ENCODE measurements around the gene TMEM108. TPM values are rescaled to one million over a fixed set of nuclear protein-coding genes. Genes with fewer than 3 reads are reported as not detected.

Gene TMEM108
- total RNA-seq, 1 donor from 2014 or later: 6.1 TPM

DNA sequence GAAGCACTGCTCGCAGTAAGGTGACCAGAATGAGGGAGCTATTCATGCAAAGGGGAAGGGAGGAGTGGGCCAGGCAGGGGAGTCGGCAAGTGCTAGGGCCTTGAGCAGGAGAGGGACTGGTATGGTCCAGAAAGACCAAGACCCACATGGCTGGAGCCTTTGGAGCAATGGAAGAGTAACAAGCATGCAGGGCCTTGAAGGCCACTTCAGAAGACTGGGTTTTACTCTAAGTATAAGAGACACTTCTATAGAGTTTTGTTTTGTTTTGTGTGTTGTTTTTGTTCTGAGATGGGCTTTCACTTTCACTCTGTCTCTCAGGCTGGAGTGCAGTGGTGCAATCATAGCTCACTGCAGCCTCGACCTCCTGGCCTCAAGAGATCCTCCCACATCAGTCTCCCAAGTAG, 403.7 kb downstream of the TMEM108 start:
- Mint-ChIP-seq H3K27me3 (no peaks in the 10 kb centered on the region), H3K36me3 (ENCODE audit: insufficient read depth) (peaks cover 3% of the 10 kb centered on the region), H3K9me3 (ENCODE audit: low read depth) (peaks cover 8% of the 10 kb centered on the region), H3K4me3 (ENCODE audit: low read depth) (no peak overlapping the region), H3K27ac (no peak overlapping the region), H3K4me1 (ENCODE audit: low read depth) (peaks cover 27% of the 10 kb centered on the region)
- TF ChIP-seq, protein P1, sequence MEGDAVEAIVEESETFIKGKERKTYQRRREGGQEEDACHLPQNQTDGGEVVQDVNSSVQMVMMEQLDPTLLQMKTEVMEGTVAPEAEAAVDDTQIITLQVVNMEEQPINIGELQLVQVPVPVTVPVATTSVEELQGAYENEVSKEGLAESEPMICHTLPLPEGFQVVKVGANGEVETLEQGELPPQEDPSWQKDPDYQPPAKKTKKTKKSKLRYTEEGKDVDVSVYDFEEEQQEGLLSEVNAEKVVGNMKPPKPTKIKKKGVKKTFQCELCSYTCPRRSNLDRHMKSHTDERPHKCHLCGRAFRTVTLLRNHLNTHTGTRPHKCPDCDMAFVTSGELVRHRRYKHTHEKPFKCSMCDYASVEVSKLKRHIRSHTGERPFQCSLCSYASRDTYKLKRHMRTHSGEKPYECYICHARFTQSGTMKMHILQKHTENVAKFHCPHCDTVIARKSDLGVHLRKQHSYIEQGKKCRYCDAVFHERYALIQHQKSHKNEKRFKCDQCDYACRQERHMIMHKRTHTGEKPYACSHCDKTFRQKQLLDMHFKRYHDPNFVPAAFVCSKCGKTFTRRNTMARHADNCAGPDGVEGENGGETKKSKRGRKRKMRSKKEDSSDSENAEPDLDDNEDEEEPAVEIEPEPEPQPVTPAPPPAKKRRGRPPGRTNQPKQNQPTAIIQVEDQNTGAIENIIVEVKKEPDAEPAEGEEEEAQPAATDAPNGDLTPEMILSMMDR (IDR thresholded peaks at IDR 0.05; ENCODE audit: unreplicated experiment): no peak
- DNase-seq (ENCODE audit: low spot score, unreplicated experiment): no peak

DNA sequence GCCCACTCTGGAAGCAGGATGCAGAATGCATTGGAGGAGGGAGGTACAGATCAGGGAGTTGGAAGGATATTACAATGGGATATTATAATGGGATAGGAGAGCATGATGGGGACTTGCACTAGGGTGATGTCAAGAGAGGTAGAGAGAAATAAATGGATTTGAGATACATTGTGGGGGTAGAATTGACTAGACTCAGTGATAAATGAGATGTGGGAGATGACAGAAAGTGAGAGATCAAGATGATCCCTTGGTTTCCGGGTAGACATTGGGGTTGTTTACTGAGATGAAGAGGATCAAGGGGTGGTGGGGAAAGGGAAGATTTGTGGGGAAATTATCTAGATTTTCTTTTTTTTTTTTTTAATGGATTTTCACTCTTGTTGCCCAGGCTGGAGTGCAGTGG, 404.3 kb downstream of the TMEM108 start:
- no peaks in the 10 kb centered on the region for H3K27me3 Mint-ChIP-seq
- peaks cover 3% of the 10 kb centered on the region for H3K36me3 Mint-ChIP-seq (ENCODE audit: insufficient read depth)
- peaks cover 8% of the 10 kb centered on the region for H3K9me3 Mint-ChIP-seq (ENCODE audit: low read depth)
- TF ChIP-seq, protein P1 (IDR thresholded peaks at IDR 0.05; ENCODE audit: unreplicated experiment): no peak
- no peak for DNase-seq (ENCODE audit: low spot score, unreplicated experiment)
- H3K27ac Mint-ChIP-seq: no peak overlapping the region
- peaks cover 33% of the 10 kb centered on the region for H3K4me1 Mint-ChIP-seq (ENCODE audit: low read depth)
- no peak overlapping the region for H3K4me3 Mint-ChIP-seq (ENCODE audit: low read depth)

DNA sequence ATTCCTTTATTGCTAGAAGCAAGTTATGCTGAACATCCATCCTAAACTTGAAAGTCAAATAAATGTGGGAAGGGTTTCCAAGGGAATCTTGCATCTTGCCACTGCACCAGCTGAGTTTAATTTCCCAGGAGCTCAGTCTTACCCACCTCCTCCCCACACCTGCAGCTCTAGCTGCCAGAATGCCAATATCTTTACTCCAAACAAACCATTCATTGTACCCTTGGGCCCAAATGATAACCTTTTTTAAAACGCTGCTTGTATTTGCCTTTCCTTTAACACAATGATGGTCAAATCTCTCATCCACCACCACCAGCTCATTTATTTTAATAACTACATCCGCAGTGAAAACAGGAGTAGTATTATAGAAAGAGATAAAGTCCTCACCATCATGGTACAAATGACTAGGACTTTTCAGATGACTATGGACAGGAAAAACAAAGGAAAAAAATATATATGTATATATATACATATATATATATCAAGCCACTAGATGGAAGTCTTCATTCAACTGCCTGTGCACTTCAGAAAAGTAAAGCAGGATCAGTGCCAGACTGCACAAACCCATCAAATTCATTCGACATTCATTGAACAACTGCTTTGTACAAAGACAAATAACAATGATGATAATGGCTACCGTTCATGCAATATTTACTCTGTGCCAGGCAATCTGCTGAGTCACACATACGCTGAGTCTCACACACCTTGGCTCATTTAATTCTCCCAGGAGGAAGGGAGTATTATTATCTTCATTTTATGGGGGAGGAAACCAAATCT, 405.6 kb downstream of the TMEM108 start:
- H3K27me3 Mint-ChIP-seq: no peaks in the 10 kb centered on the region

DNA sequence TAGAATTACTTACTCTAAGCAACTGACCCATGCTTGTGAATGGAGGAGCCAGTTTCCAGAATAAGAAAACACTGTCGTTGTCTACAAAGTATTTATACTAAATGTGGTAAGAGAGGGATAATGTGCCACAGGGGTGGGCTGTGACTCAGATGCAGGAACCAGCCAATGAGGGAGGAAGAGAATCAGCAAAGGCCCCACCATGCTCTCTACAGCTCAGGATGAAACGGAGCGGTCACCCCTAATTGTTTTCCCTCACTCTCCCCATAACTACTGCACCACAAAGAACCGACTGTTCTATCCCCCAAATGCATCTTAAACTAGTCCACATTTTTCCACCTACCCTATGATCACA, 406.2 kb downstream of the TMEM108 start:
- H3K9me3 Mint-ChIP-seq (ENCODE audit: low read depth): peaks cover 5% of the 10 kb centered on the region
- H3K36me3 Mint-ChIP-seq (ENCODE audit: insufficient read depth): peaks cover under 1% of the 10 kb centered on the region
- no peaks in the 10 kb centered on the region for H3K27me3 Mint-ChIP-seq
- no peak for DNase-seq (ENCODE audit: low spot score, unreplicated experiment)
- H3K4me3 Mint-ChIP-seq (ENCODE audit: low read depth): no peak overlapping the region
- H3K4me1 Mint-ChIP-seq (ENCODE audit: low read depth): peaks cover 39% of the 10 kb centered on the region
- TF ChIP-seq, protein P1 (IDR thresholded peaks at IDR 0.05; ENCODE audit: unreplicated experiment): no peak
- peak overlapping the region; percentile 84 for H3K27ac Mint-ChIP-seq

More for the DNA sequence above, 405.6 kb downstream of the TMEM108 start:
- TF ChIP-seq, protein P1 (IDR thresholded peaks at IDR 0.05; ENCODE audit: unreplicated experiment): no peak
- H3K4me1 Mint-ChIP-seq (ENCODE audit: low read depth): peaks cover 39% of the 10 kb centered on the region
- peaks cover 8% of the 10 kb centered on the region for H3K9me3 Mint-ChIP-seq (ENCODE audit: low read depth)
- peaks cover 3% of the 10 kb centered on the region for H3K36me3 Mint-ChIP-seq (ENCODE audit: insufficient read depth)
- peak overlapping the region; percentile 84 for H3K27ac Mint-ChIP-seq
- H3K4me3 Mint-ChIP-seq (ENCODE audit: low read depth): no peak overlapping the region
- no peak for DNase-seq (ENCODE audit: low spot score, unreplicated experiment)

DNA sequence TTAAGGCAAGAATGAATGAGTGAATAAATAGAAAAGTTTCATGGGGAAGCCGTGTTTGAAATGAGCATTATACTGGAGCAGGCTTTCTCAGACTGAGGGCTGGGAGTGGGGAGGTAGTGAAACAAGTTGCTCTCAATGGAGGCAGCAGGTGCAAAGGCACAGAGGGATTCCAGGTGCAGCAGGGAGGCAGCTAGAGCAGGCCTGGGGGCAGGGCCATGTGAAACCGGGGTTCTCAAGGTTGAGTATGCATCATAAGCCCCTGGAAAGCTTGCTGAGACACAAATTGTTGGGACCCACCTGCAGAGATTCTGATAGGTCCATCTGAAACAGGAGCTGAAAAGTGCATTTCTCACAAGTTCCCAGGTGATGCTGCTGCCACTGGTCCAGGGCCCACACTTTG, 406.9 kb downstream of the TMEM108 start:
- no peaks in the 10 kb centered on the region for H3K27me3 Mint-ChIP-seq
- no peak overlapping the region for H3K27ac Mint-ChIP-seq
- DNase-seq (ENCODE audit: low spot score, unreplicated experiment): no peak
- H3K9me3 Mint-ChIP-seq (ENCODE audit: low read depth): no peaks in the 10 kb centered on the region
- no peak overlapping the region for H3K4me3 Mint-ChIP-seq (ENCODE audit: low read depth)
- H3K36me3 Mint-ChIP-seq (ENCODE audit: insufficient read depth): no peaks in the 10 kb centered on the region
- H3K4me1 Mint-ChIP-seq (ENCODE audit: low read depth): peaks cover 39% of the 10 kb centered on the region
- TF ChIP-seq, protein P1 (IDR thresholded peaks at IDR 0.05; ENCODE audit: unreplicated experiment): no peak
